HG02623 (cell line): ENCODE results near the gene LCN10.
"Not testable (repeated sequence)": the region's sequence is repeated elsewhere in the genome, so short reads cannot be mapped to it uniquely, and the experiment has no call there.

Source experiments
- ATAC-seq: cut with Tn5 transposase; IDR thresholded peaks from one replicate; pipeline ENCODE4 v1.9.1; 2021; ENCODE audit warnings: moderate library complexity; ENCODE audit not compliant: unreplicated experiment

LCN10 gene

DNA sequence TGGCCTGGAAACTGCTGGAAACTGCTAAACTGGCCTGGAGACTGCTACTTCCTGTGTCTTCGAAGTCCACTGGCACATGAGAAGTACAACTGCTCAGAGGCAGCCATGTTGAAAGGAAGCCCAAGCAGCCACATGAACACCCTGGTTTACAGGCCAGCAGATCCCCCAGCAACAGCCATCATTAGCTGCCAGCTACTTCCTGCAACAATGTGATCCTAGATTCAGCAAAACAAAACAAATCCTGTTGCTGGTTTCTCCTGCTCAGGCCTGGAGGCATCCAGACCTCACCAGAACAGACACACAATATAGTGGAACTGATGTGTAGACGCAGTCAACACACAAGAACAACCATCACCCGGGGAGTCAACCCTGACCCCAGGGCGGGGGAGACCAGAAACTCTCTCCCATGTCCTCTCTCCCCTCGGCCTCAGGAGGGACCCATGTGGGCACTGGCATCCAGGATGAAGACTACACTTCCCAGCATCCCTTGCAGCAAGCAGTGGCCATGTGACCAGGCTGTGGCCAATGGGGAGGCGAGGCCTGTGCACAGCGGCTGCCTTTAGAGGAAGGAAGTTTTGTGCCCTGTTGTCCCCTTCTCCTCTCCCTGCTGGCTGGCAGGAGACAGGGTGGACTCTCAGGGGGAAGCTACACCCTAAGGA lies 30.8 kb upstream of the LCN10 start:
- ATAC-seq = no peak

DNA sequence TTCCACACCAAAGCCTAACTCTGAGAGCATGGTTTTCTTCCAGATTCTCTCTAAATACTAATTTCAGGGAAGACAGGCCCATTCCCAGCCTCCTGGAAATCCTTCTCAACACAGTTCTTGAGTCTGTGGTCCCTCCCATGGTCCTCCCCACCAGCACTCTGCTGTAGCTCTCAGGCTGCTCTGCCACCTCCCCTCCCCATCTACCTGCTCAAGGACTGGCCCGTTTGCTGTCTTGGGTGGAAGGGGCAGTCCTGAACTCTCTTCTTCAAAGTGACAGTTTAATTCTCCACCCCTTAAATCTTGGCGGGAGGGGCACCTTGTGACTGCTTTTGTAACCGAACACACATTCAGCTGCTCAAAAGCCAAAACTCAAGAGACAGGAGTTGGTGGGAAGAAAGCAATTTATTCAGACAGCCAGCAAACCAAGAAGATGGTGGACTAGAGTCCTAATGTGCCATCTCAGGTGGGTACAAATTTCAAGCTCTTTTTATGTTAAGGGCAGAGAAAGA lies 29.2 kb upstream of the LCN10 start:
- no peak for ATAC-seq

DNA sequence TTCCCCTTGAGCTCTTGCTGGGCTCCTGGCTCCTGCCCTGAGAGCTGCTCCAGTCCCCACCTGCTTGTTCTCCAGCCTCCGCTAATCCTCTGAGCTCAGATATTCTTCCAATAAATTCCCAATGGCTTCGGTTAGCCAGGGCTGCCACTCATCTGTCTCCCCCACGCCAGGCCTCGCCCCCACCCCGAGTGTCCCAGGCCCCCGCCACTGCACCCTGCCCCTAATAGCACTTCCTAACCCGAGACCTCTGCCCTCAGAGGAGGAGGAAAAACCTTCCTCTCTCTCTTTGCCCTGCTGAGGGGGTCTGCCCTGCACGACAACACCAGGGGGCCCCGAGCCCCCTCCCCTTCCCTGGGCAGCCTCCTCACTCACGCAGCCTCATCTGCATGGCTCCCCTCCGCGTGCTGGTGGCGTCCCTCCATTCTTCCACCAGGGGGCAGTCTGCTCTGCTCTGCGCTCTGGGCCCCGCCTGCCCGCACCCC lies 27.0 kb upstream of the LCN10 start:
- ATAC-seq = no peak

DNA sequence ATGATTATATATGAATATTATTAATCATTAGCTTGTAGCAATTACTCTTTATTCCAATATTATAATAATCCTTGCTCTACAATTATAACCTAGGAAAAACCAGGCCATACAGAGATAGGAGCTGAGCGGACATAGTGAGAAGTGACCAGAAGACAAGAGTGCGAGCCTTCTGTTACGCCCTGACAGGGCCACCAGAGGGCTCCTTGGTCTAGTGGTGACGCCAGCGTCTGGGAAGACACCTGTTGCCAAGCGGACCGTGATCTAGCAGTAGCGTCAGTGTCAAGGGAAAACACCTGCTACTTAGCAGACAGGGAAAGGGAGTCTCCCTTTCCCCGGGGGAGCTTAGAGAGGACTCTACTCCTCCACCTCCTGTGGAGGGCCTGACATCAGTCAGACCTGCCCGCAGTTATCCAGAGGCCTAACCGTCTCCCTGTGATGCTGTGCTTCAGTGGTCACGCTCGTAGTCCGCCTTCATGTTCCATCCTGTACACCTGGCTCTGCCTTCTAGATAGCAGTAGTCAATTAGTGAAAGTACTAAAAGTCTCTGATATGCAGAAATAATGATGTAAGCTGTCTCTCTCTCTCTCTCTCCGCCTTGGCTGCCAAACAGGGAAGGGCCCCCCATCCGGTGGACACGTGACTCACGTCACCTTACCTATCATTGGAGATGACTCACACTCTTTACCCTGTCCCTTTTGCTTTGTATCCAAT lies 23.8 kb upstream of the LCN10 start:
- not testable (repeated sequence) for ATAC-seq

DNA sequence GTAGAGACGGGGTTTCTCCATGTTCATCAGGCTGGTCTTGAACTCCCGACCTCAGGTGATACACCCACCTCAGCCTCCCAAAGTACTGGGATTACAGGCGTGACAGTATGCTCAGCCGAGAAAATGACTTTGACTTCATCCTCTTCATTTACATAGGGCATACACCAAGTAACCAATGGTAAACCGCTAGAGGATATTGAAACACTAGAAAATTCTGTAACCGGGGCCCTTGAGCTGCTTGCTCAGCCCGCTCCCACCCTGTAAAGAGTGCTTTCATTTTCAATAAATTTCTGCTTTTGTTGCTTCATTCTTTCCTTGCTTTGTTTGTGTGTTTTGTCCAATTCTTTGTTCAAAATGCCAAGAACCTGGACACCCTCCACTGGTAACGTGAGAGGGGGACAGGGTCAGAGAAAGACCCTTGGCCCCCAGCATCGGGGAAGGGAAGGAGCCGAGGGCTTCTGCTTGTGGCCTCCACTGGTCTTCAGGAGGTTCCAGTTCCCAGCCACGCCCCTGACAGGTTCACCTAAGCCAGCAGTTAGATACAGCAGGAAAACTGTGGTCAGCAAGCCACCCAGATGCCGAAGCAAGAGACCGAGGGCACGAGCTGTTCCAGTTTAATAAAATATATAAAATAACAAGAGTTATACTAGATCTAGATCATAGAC lies 23.1 kb upstream of the LCN10 start:
- not testable (repeated sequence) for ATAC-seq

DNA sequence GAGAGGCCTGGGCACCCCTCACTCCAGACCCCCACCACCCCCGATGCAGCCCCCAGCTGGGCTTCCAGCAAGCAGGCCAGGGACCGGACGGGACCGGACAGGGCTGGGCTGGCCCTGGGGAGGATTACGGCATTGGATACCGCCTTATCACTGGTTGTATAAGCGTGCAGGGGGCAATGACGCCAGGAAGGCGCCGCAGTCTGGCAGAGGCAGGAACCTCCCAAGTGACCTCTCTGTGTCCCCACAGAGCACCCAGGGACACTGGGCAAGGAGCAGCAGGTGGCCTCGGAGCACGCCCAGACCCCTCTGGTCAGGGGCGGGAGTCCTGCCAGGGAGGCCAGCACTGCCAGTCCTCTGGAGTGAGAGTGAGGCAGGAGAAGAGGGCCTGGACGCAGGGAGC lies 22.3 kb upstream of the LCN10 start:
- ATAC-seq = no peak

DNA sequence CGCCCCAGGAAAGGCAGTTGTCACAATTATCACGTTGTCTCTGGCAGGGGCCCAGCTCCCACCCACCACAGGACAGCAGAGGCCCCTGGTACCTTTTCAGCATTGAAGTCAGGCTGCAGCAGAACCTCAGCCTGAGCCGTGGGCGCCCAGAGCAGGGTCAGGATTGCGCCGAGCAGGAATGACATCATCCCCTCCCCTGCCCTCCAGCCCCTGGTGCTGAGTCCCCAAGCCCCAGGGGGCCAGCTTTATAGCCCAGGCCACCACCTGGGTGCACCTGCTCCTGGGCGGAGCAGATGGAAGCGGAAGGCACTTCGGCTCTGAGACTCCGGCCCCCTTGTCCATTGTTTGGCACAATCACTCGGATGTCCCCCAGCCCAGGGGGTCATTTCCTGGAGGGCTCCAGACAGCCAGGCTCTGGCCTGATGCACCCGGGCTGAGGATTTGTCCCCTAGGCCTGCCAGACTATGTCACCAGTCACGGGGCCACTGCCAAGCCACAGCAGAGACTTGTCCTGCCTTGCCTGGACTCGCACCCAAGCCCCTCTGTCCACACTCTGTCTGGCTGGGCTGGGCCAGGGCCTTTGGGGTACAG lies 21.7 kb upstream of the LCN10 start, which contains the start of gene LCN15:
LCN15 (minus strand) TSS at position 218 of the 591 bp plus-strand sequence; CDS start at position 188, 30 bp downstream.
- ATAC-seq = no peak

DNA sequence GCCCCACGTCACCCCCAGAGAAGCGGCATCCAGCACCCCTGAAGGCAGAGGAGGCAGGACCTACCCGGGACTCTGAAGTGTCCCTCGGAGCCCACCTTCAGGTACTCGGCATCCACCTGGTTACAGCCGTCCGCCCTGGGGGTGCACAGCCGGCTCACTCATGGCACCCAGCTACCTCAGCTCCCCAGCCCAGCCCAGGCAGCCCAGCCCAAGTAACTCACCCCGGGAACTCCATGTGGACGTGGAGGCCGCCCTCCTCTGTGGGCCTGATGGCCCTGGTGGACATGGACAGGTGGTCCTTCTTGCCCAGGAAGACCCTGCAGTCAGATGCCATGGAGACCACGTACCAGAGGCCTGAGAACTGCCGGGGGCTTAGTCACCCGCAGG lies 20.9 kb upstream of the LCN10 start:
- ATAC-seq = no peak

DNA sequence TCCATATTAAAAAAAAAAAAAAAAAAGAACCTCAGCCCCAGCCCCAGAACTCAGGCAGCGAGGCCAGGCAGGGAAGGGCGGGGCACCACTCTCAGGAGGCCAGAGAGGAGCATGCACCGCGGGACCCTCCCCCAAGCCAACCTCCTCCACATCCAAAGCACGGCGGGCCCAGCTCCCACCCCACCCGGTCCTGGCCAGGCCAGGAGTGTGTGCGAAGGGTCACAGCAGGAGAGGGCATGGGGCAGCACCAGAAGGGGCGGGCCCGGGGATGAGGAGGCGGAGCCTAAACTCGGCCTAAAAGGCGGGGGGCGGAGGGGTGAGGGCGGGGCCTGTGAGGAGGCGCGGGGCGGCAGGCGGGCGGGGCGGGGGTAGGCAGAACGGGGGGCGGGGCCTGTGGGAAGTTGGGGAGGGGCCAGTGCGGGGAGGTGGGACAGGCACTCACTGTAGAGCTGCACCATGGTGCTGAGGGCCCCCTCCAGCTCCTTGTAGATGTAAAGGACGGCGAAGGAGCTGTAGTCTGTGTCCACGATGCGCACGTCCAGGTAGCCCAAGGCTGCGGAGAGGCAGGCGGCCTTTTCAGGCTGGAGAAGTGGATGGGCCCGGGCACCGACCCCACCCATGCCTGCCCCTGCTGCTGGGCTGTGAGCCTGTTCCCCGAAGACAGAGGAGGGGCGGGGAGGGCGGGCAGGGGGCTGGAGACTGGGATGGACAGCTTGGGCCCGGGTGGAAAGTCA lies 20.3 kb upstream of the LCN10 start:
- no peak for ATAC-seq

DNA sequence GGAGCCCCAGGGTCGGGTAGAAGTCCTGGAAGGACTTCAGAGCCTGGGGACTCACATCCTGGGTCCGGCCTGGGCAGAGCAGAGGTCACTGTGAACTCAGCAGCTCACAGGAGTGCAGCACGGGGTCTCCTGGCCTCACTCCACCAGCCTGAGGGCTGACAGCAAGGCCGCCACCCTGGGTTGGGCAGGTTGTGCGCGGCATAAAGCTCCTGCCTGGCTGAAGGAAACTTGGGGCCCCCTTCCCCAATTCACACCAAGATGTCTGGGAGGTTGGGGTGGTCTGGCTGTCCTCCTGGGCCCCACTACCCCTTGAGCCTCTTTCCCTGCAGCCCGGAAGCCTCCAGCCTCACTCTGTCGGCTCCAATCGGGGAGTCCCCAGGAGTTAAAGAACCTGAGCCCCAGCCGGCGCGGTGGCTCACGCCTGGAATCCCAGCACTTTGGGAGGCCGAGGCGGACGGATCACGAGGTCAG lies 19.5 kb upstream of the LCN10 start:
- ATAC-seq = no peak

DNA sequence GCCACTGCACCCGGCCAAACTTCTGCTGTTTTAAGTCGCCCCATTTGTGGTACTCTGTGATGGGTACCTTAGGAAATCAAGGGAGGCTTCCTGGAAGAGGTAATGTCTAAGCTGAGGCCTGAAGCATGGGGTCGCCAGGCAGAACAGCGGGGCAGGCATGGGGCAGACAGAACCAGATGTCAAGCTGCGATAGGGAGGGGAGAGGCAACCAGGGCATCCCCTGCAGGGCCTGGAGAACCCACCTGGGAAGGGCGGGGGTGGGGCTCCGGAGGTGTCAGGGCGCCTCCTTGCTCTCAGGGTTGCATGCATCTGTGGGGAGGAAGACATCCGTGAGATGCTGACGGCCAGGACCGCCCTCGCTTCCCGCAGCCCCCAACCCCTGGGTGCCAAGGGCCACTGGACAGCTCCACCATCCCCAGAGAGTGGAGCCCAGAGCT lies 18.8 kb upstream of the LCN10 start:
- ATAC-seq = no peak

DNA sequence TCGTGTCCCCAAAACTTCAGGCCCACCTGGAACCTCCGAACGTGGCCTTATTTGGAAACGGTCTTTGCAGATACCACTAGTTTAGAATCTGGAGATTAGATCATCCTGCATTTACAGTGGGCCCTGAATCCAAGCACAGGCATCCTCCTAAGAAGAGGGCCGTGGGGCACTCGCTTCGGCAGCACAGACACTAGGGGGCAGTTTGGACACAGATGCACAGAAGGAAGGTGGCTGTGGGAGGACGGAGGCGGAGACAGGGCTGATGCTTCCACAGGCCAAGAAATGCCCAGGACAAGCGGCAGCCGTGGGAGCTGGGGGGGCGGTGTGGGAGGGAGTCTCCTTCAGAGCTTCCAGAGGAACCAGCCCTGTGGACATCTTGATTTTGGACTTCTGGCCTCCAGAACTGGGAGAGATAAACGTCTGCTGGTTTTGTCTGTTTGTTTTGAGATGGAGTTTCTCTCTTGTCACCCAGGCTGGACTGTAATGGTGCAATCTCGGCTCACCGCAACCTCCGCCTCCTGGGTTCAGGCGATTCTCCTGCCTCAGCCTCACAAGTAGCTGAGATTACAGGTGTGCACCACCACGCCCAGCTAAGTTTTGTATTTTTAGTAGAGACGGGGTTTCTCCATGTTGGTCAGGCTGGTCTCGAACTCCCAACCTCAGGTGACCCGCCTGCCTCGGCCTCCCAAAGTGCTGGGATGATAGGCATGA lies 18.2 kb upstream of the LCN10 start:
- not testable (repeated sequence) for ATAC-seq

DNA sequence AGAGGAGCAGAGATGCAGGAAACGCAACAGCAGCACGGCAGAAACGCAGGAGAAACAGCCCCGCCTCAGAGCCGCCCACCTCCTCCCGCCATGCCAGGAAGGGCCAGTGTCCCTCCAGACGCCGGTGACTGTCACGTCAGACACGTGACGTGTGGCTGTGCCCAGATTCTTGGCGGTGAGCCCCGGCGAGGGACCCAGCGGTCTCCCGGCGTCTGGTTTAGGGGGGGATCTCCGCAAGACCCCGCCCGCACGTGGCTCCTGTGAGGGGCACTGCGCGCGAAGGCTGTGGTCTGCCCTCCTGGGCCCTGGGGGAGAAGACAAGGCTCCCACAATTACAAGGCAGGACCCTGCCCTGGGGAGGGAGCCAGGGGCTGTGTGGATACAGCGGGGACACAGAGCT lies 17.7 kb upstream of the LCN10 start:
- no peak for ATAC-seq

DNA sequence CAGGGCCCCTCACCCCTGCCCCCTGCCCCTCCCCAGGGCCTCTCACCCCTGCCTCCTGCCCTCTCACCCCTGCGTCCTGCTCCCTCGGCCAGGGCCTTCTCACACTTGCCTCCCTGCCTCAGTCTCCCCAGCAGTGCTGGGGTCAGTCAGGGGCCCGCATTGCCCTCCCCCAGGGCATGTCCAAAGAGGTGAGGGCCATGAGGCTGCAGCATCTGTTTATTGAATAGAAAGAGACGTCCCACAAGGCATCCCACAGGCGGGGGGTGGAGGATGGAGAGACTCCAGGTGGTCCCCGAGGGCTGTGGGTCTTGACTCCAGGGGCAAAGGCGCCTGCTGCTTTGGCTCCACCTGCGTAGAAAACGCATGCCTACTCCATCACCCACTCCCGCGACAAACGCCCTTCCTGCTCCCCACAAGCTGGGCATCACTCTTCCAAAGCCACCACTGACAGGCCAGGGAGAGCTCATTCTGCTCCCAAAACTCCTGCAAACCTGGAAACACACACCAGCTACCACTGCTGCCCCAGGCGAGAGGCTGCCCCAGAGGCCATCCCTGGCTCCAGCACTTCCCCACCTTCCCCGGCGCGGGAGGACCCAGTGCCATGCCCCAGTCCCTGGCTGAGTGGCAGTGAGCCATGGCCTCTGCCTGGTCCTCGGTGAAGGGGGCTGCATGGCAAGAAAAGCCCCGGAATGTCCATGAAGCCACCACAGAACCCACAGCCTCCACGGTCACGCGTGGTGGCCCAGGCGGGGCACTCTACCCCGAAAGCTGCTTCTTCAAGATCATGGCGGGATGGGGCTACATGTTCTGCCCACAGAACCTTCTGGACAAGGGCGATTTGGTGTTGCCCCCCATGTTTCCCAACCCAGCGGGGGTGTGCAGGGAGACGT lies 16.9 kb upstream of the LCN10 start:
- no peak for ATAC-seq

DNA sequence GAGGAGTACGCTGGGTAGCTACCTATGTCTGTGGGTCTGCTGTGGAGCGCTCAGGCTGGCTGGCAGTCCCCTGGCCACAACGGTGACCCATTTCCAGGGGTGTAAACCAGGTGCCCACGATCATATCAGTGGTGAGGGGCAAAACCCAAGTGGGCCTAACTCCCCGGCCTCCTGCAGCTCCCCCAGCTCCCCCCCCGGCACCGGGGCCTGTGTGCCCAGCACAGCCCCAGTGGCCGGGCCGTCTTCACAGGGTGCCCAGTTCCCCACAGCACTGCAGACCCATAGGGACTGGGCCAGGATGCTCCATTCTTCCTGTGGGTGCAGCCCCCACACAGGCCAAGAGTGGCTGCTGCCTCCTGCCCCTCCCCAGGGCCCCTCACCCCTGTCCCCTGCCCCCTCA lies 16.3 kb upstream of the LCN10 start:
- no peak for ATAC-seq

DNA sequence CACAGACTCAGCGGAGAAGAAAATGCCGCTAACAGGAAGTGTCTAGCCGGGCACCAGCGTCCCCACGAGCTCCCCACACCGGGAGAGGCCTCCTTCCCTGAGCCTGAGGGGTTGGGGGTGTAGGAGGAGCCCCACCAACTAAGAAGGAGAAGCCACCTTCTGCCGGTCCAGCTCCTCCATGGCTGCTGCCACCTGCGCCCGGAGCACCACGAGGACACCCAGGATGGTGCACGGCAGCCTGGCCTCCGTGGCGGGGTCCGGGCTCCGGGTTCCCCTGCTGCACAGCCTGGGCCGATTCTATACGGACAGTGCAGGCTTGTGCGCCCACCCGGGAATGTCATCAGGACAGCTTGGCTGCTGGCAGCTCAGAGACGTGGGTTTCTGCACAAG lies 15.0 kb upstream of the LCN10 start:
- no peak for ATAC-seq

DNA sequence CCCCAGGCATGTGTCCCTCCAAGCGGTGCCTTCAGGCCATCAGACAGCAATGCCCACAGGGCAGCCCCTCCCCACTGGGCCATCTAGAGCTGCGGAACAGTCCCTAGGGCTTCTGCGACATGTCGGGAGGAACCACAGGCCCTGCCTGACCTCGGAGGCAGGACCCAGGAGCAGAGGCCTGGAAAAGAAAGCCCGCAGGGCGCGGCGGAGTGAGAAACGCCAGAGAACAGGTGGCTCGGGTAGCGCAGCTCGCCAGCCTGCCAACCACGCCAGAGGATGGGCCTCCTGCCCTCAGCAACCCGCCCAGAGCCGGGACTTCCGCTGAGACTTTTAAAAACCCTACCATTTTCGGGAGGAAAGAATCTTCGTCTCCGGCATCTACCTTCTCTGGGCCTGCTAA lies 14.6 kb upstream of the LCN10 start:
- no peak for ATAC-seq

DNA sequence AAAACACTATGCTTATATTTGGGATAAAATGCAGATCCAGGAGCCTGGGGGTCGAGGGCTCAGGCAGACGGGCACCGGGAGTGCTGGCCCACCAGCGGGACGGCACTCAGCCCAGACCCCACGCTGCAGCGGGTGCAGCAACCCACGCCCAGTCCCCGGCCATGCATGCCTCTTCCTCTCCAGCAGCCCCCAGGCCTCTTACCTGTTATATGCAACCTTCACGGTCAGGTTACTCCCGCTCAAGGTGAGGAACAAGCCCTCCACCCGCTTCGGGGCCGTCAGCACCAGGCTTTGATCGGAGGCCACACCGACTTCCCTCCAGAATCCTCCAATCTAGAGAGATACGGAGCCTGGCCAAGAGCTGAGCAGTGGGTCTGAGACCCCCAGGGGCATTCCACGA lies 14.1 kb upstream of the LCN10 start:
- ATAC-seq = no peak

DNA sequence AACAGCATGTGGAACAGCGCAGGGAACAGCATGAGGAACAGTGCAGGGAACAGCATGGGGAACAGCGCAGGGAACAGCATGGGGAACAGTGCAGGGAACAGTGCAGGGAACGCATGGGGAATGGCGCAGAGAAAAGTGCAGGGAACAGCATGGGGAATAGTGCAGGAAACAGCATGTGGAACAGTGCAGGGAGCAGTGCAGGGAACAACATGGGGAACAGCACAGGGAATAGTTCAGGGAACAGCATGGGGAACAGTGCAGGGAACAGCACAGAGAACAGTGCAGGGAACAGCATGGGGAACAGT lies 13.3 kb upstream of the LCN10 start:
- ATAC-seq = no peak
